Neural progenitor cell (in vitro differentiated cells): ENCODE data around the gene PROM2. TPM values are rescaled to one million over a fixed set of nuclear protein-coding genes. Genes with fewer than 3 reads are reported as not detected.
A peak's percentile ranks its signal among the peaks of the same experiment; 100 is the strongest.

Experiments
- DNase-seq: peaks from one replicate; pipeline ENCODE4 v3.0.0-alpha.2; 2016; ENCODE audit warnings: low spot score
- H2AFZ ChIP-seq: fragments of 200-600 bp; sonication (generic); replicated peaks from 2 replicates; pipeline ENCODE4 v1.6.1; 2016; ENCODE audit warnings: antibody characterized with exemption
- H3F3A ChIP-seq: fragments of 200-600 bp; sonication (generic); 2 replicates; pipeline ENCODE4 v1.6.1; 2016; ENCODE audit warnings: antibody characterized with exemption, low read depth
- H3K27ac ChIP-seq: fragments of 200-600 bp; sonication (generic); 2 replicates; pipeline ENCODE4 v1.5.1; 2016; ENCODE audit warnings: mild to moderate bottlenecking
- H3K27me3 ChIP-seq: fragments of 200-600 bp; sonication (generic); 2 replicates; pipeline ENCODE4 v1.6.1; 2016; ENCODE audit warnings: mild to moderate bottlenecking, moderate library complexity
- H3K36me3 ChIP-seq: fragments of 200-600 bp; sonication (generic); 2 replicates; pipeline ENCODE4 v1.5.1; 2016
- H3K4me1 ChIP-seq: fragments of 200-600 bp; sonication (generic); 2 replicates; pipeline ENCODE4 v1.6.1; 2016; ENCODE audit warnings: mixed run types
- H3K4me2 ChIP-seq: fragments of 200-600 bp; sonication (generic); 2 replicates; pipeline ENCODE4 v1.6.1; 2016
- H3K4me3 ChIP-seq: fragments of 200-600 bp; sonication (generic); 2 replicates; pipeline ENCODE4 v1.5.1; 2016
- H3K79me2 ChIP-seq: fragments of 200-600 bp; sonication (generic); 2 replicates; pipeline ENCODE4 v1.6.1; 2016; ENCODE audit warnings: low read depth
- H3K9ac ChIP-seq: fragments of 200-600 bp; sonication (generic); 2 replicates; pipeline ENCODE4 v1.6.1; 2016
- H3K9me3 ChIP-seq: fragments of 200-600 bp; sonication (generic); 2 replicates; pipeline ENCODE4 v1.5.1; 2016; ENCODE audit warnings: low read depth
- H4K20me1 ChIP-seq: fragments of 200-600 bp; sonication (generic); 2 replicates; pipeline ENCODE4 v1.6.1; 2016; ENCODE audit warnings: low read depth
- H3K27ac Mint-ChIP-seq: 3 replicates; pipeline ENCODE4 v1.8.0; 2021; ENCODE audit warnings: mixed read lengths
- H3K27me3 Mint-ChIP-seq: 2 replicates; pipeline ENCODE4 v1.8.0; 2022; ENCODE audit warnings: low read depth, mild to moderate bottlenecking, inconsistent platforms, moderate library complexity, mixed read lengths; ENCODE audit not compliant: insufficient read depth
- H3K36me3 Mint-ChIP-seq: 3 replicates; pipeline ENCODE4 v1.8.0; 2021; ENCODE audit warnings: mixed read lengths
- H3K4me1 Mint-ChIP-seq: 3 replicates; pipeline ENCODE4 v1.8.0; 2021; ENCODE audit warnings: mixed read lengths
- H3K4me3 Mint-ChIP-seq: 3 replicates; pipeline ENCODE4 v1.8.0; 2021; ENCODE audit warnings: mild to moderate bottlenecking, moderate library complexity, mixed read lengths
- H3K9me3 Mint-ChIP-seq: 3 replicates; pipeline ENCODE4 v1.8.0; 2020; ENCODE audit warnings: mixed read lengths
- CTCF ChIP-seq: fragments of 200-600 bp; sonication (generic); IDR thresholded peaks from 2 replicates; pipeline ENCODE4 v1.5.1; 2017; ENCODE audit warnings: antibody characterized with exemption, mild to moderate bottlenecking
- EZH2 ChIP-seq: fragments of 200-600 bp; sonication (generic); IDR thresholded peaks from 2 replicates; pipeline ENCODE4 v1.6.1; 2017; ENCODE audit warnings: antibody characterized with exemption, mild to moderate bottlenecking, moderate library complexity
- EZH2phosphoT487 ChIP-seq: fragments of 200-600 bp; sonication (generic); IDR thresholded peaks from 2 replicates; pipeline ENCODE4 v1.6.1; 2017; ENCODE audit warnings: antibody characterized with exemption
- total RNA-seq: library from RNA; depleted of rRNA; stranded (reverse); fragments of >200 nt; gene quantifications from 2 replicates; pipeline ENCODE4 v1.2.3, GENCODE V29; 2015; ENCODE audit warnings: low replicate concordance

Gene PROM2
- total RNA-seq, 1 donor from 2014 or later: 0.95 TPM

- no peak overlapping the region for H2AFZ ChIP-seq
These were observed 29.1 kb downstream of the PROM2 start for GRCh38 chr2:95303191-95303919.

GRCh38 chr2:95305380-95306061 is 31.3 kb downstream of the PROM2 start:
- H3F3A ChIP-seq: no peaks in the 10 kb centered on the region
- Mint-ChIP-seq H3K36me3 (no peaks in the 10 kb centered on the region), H3K9me3 (no peaks in the 10 kb centered on the region)

More at GRCh38 chr2:95303191-95303919, 29.1 kb downstream of the PROM2 start:
- DNase-seq: no peak
- Histone ChIP-seq H3K27me3 (no peaks in the 10 kb centered on the region), H4K20me1 (no peaks in the 10 kb centered on the region), H3K36me3 (no peaks in the 10 kb centered on the region), H3K4me2 (no peak overlapping the region), H3K4me3 (no peak overlapping the region), H3K4me1 (no peaks in the 10 kb centered on the region), H3F3A (no peaks in the 10 kb centered on the region), H3K27ac (no peak overlapping the region), H3K9ac (no peak overlapping the region), H3K79me2 (no peaks in the 10 kb centered on the region), H3K9me3 (no peaks in the 10 kb centered on the region)
- Mint-ChIP-seq H3K27ac (peak overlapping the region; percentile 82), H3K9me3 (no peaks in the 10 kb centered on the region), H3K27me3 (peaks cover 6% of the 10 kb centered on the region), H3K4me3 (no peak overlapping the region), H3K4me1 (peaks cover 12% of the 10 kb centered on the region), H3K36me3 (no peaks in the 10 kb centered on the region)
- TF ChIP-seq EZH2 (no peak), CTCF (no peak), EZH2phosphoT487 (no peak)

GRCh38 chr2:95306336-95306895 is 32.2 kb downstream of the PROM2 start:
- peaks cover 16% of the 10 kb centered on the region for H3K4me1 Mint-ChIP-seq
- no peaks in the 10 kb centered on the region for H3K4me1 ChIP-seq
- no peaks in the 10 kb centered on the region for H3K9me3 Mint-ChIP-seq
- H3K79me2 ChIP-seq: no peaks in the 10 kb centered on the region
- H3K36me3 Mint-ChIP-seq: no peaks in the 10 kb centered on the region
- no peaks in the 10 kb centered on the region for H3K9me3 ChIP-seq
- no peaks in the 10 kb centered on the region for H3K27me3 ChIP-seq
- H3K4me3 ChIP-seq: no peak overlapping the region
- H3F3A ChIP-seq: no peaks in the 10 kb centered on the region
- H2AFZ ChIP-seq: no peak overlapping the region
- DNase-seq: no peak
- H3K4me3 Mint-ChIP-seq: no peak overlapping the region
- no peak overlapping the region for H3K27ac ChIP-seq
- H3K27me3 Mint-ChIP-seq: peaks cover 6% of the 10 kb centered on the region
- no peak overlapping the region for H3K9ac ChIP-seq
- TF ChIP-seq EZH2phosphoT487 (no peak), EZH2 (no peak), CTCF (no peak)
- no peak overlapping the region for H3K4me2 ChIP-seq
- H4K20me1 ChIP-seq: no peaks in the 10 kb centered on the region
- no peaks in the 10 kb centered on the region for H3K36me3 ChIP-seq
- no peak overlapping the region for H3K27ac Mint-ChIP-seq

More at GRCh38 chr2:95305380-95306061, 31.3 kb downstream of the PROM2 start:
- H3K4me3 ChIP-seq: no peak overlapping the region
- Mint-ChIP-seq H3K4me3 (no peak overlapping the region), H3K4me1 (peaks cover 16% of the 10 kb centered on the region), H3K27me3 (peaks cover 6% of the 10 kb centered on the region), H3K27ac (no peak overlapping the region)
- TF ChIP-seq EZH2: no peak
- H3K4me2 ChIP-seq: no peak overlapping the region
- no peak overlapping the region for H3K27ac ChIP-seq
- H3K27me3 ChIP-seq: no peaks in the 10 kb centered on the region
- no peaks in the 10 kb centered on the region for H3K79me2 ChIP-seq
- no peaks in the 10 kb centered on the region for H3K36me3 ChIP-seq
- H4K20me1 ChIP-seq: no peaks in the 10 kb centered on the region
- no peak overlapping the region for H3K9ac ChIP-seq
- no peak for DNase-seq
- H3K9me3 ChIP-seq: no peaks in the 10 kb centered on the region
- H2AFZ ChIP-seq: no peak overlapping the region
- H3K4me1 ChIP-seq: no peaks in the 10 kb centered on the region
